Lung (tissue), 12 donors: ENCODE measurements around the gene C2orf81. TPM values are rescaled to one million over a fixed set of nuclear protein-coding genes. Genes with fewer than 3 reads are reported as not detected.

Experiments
- ATAC-seq: fragments of 200-7000 bp; cut with Tn5 transposase; one replicate; pipeline ENCODE4 v1.9.1; 2020; ENCODE audit warnings: moderate number of reproducible peaks; ENCODE audit not compliant: insufficient read depth, low FRiP score
- DNase-seq, 3 donors: peaks; one replicate each; pipeline ENCODE4 v3.0.0-alpha.2; 2013 to 2017
- H3K27ac ChIP-seq, 2 donors: one replicate each; pipeline ENCODE4 v1.5.1; 2013; ENCODE audit warnings: mild to moderate bottlenecking in 2 of 2, moderate library complexity in 2 of 2, control low read depth in 1 of 2, inconsistent platforms in 1 of 2, low read depth in 1 of 2, low read length in 1 of 2
- H3K27me3 ChIP-seq, 3 donors: one replicate each; pipeline ENCODE4 v1.5.1; 2013; ENCODE audit warnings: low read length in 2 of 3; ENCODE audit not compliant: control insufficient read depth in 3 of 3, insufficient read depth in 3 of 3
- H3K36me3 ChIP-seq, 4 donors: one replicate each; pipeline ENCODE4 v1.5.1; 2013; ENCODE audit warnings: low read length in 4 of 4, mild to moderate bottlenecking in 1 of 4, moderate library complexity in 1 of 4; ENCODE audit not compliant: control insufficient read depth in 4 of 4, insufficient read depth in 4 of 4
- H3K4me1 ChIP-seq, 5 donors: one replicate each; pipeline ENCODE4 v1.5.1; 2013; ENCODE audit warnings: low read length in 5 of 5, mild to moderate bottlenecking in 2 of 5, moderate library complexity in 1 of 5; ENCODE audit not compliant: control insufficient read depth in 5 of 5, insufficient read depth in 5 of 5
- H3K4me3 ChIP-seq: one replicate; pipeline ENCODE4 v1.5.1; 2013; ENCODE audit warnings: mild to moderate bottlenecking, control low read depth, moderate library complexity
- H3K9ac ChIP-seq, 2 donors: one replicate each; pipeline ENCODE4 v1.5.1; 2013; ENCODE audit warnings: low read length in 2 of 2, control low read depth in 1 of 2; ENCODE audit not compliant: insufficient read depth in 1 of 2
- H3K9me3 ChIP-seq, 4 donors: one replicate each; pipeline ENCODE4 v1.5.1; 2013; ENCODE audit warnings: low read length in 3 of 4, mild to moderate bottlenecking in 1 of 4, moderate library complexity in 1 of 4; ENCODE audit not compliant: control insufficient read depth in 4 of 4, insufficient read depth in 3 of 4
- WGBS, 2 donors: extraction: QIAGEN DNeasy Blood & Tissue Kit; methylation state at CpG; one replicate each; pipeline ENCODE4 v1.1.7; 2013; 5-methylcytosine and 5-hydroxymethylcytosine counted together
- polyA plus RNA-seq, 2 donors: library from polyadenylated mRNA; stranded (reverse); fragments of 200-250 nt; gene quantifications; one replicate each; pipeline ENCODE4 v1.2.1, GENCODE V29; 2013
- total RNA-seq, 2 donors: library from RNA; depleted of rRNA in 1 of 2; stranded (reverse); fragments of >200 nt in 1 of 2; gene quantifications; one replicate each; pipeline ENCODE4 v1.2.1, GENCODE V29; 2014 to 2021
- TF ChIP-seq, protein P1 (sequence below): IDR thresholded peaks from 2 replicates; pipeline ENCODE4 v1.5.1; 2012; ENCODE audit warnings: mild to moderate bottlenecking; ENCODE audit errors: control extremely low read depth, extremely low read depth
- donor health status: control.
- donor health status: control.
- donor health status: Bipolar disorder and iron deficiency.
- donor health status: healthy.
- donor health status: DM: yes; HTN: yes; CAD: no.

Gene C2orf81
- total and polyA plus RNA-seq, 4 donors, result 3.4 to 16.9 (median 7.3) TPM

DNA sequence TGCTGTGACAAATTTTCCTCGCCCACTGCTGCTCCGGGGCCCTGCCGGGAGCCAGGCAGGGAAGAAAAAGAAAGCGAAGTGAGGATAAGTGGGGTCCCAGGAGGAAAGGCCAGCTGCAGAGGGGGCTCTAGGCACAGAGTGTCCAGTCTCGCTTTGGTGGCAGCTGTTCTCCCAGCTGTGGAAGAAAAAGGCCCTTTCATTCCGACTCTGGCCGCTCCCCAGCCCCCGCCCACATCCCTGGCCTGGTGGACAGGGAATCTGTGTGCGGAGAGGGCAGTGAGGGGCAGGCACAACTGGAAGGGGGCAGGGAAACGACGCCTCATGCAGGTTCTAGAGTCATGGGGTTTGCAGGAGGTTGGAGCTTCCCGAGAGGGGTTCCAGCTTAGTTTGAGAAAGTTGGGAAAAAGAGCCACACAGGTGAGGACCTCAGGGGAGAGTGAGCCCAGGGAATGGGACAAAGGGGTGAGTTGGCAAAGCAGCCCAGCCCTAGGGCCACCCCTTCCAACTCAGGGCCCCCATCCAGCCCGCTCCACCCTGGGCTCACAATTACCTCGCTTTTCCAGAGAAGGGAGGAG is 18.5 kb upstream of the C2orf81 start:
- H3K27me3 ChIP-seq, result no peaks in the 10 kb centered on the region
- DNase-seq, result peak; percentile 87 to 92 (median 92)
- TF ChIP-seq, protein P1, sequence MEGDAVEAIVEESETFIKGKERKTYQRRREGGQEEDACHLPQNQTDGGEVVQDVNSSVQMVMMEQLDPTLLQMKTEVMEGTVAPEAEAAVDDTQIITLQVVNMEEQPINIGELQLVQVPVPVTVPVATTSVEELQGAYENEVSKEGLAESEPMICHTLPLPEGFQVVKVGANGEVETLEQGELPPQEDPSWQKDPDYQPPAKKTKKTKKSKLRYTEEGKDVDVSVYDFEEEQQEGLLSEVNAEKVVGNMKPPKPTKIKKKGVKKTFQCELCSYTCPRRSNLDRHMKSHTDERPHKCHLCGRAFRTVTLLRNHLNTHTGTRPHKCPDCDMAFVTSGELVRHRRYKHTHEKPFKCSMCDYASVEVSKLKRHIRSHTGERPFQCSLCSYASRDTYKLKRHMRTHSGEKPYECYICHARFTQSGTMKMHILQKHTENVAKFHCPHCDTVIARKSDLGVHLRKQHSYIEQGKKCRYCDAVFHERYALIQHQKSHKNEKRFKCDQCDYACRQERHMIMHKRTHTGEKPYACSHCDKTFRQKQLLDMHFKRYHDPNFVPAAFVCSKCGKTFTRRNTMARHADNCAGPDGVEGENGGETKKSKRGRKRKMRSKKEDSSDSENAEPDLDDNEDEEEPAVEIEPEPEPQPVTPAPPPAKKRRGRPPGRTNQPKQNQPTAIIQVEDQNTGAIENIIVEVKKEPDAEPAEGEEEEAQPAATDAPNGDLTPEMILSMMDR, result no peak
- no peak for ATAC-seq
- peaks cover 0 to 62% (median 21%) of the 10 kb centered on the region in 5 donors for H3K4me1 ChIP-seq
- WGBS, 2 donors, result 14 to 20% methylated on average over 12 to 14 of the region's 14 CpGs
- H3K36me3 ChIP-seq, result peaks cover 0 to 3% (median 0%) of the 10 kb centered on the region in 4 donors
- peak overlapping the region; percentile 66 to 82 for H3K27ac ChIP-seq
- no peaks in the 10 kb centered on the region for H3K9me3 ChIP-seq
- peak overlapping the region; percentile 50 for H3K4me3 ChIP-seq
- peak overlapping the region; percentile 55 to 69 for H3K9ac ChIP-seq

DNA sequence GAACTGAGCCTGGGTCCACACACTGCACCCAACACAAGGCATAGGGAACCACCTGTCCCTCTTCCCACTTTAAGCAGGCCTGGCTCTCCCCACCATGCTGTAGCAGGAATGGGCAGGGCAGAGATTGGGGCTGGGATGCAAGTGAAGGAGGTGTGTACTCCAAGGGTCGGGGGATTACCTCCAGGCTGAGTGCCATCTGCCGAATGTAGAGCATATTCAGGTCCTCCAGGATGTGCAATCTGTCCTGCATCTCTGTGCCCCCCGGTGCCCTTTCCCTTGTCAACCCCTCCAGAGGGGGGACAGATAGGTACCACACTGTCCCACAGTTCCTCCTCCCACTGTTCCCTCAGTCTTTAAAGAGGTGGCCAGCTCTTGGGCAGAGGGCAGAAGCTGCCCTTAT is 18.0 kb upstream of the C2orf81 start:
- DNase-seq (no peak), ATAC-seq (no peak)
- Histone ChIP-seq H3K9me3 (no peaks in the 10 kb centered on the region), H3K4me3 (no peak overlapping the region), H3K27ac (peak overlapping the region in 1 of 2 donors; percentile 66), H3K36me3 (peaks cover 0 to 3% (median 0%) of the 10 kb centered on the region in 4 donors), H3K4me1 (peaks cover 0 to 57% (median 21%) of the 10 kb centered on the region in 5 donors), H3K9ac (peak overlapping the region; percentile 55 to 69), H3K27me3 (no peaks in the 10 kb centered on the region)
- 35 to 41% methylated on average over 3 of the region's 3 CpGs for WGBS, 2 donors
- TF ChIP-seq, protein P1, result no peak

DNA sequence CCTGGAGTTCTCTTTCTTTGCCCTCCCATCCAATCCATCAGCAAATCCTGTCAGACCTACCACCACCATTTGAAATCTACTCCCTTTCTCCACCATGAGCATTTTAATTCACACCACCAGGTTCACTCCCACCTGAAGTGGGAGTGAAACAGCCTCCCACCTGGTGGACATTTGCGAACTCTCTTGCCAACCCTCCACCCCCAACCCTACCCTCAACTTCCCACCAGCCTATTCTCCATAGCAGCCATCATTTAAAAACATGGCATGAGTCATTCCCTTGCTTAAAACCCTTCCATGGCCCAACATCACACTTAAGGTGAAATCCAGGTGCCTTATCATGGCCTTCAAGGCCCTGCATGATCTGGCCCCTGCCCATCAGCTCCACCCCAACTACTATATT is 16.8 kb upstream of the C2orf81 start:
- ATAC-seq (no peak), DNase-seq (no peak)
- Histone ChIP-seq H3K27ac (no peak overlapping the region), H3K36me3 (peaks cover 0 to 3% (median 1%) of the 10 kb centered on the region in 4 donors), H3K27me3 (no peaks in the 10 kb centered on the region), H3K4me3 (no peak overlapping the region), H3K9me3 (no peaks in the 10 kb centered on the region), H3K4me1 (peaks cover 0 to 50% (median 18%) of the 10 kb centered on the region in 5 donors), H3K9ac (peak overlapping the region in 1 of 2 donors; percentile 54)
- WGBS, 2 donors, result 97 to 100% methylated on average over 1 of the region's 1 CpG
- TF ChIP-seq, protein P1, result no peak
